22Rv1 (cell line): ENCODE results near the gene APOBEC3G.

ENCODE experiments used
- CTCF ChIP-seq: fragments of 450-650 bp; IDR thresholded peaks from 2 replicates; pipeline ENCODE4 v1.5.1; 2017; ENCODE audit warnings: mild to moderate bottlenecking
- ZFX ChIP-seq: fragments of 450-650 bp; IDR thresholded peaks from 2 replicates; pipeline ENCODE4 v1.6.1; 2017; ENCODE audit warnings: antibody characterized with exemption, borderline replicate concordance

- TF ChIP-seq CTCF, result no peak
- no peak for TF ChIP-seq ZFX
These were observed 48.8 kb upstream of the APOBEC3G start for GRCh38 chr22:39028281-39028680.
